GM15510 (cell line): Measurements from ENCODE around the gene MISP3.

Experiments used
- POLR2A ChIP-seq: IDR thresholded peaks from 3 replicates; pipeline ENCODE4 v1.6.1; 2011; ENCODE audit warnings: borderline replicate concordance; ENCODE audit not compliant: insufficient read length; ENCODE audit errors: extremely low read depth

The MISP3 gene

DNA sequence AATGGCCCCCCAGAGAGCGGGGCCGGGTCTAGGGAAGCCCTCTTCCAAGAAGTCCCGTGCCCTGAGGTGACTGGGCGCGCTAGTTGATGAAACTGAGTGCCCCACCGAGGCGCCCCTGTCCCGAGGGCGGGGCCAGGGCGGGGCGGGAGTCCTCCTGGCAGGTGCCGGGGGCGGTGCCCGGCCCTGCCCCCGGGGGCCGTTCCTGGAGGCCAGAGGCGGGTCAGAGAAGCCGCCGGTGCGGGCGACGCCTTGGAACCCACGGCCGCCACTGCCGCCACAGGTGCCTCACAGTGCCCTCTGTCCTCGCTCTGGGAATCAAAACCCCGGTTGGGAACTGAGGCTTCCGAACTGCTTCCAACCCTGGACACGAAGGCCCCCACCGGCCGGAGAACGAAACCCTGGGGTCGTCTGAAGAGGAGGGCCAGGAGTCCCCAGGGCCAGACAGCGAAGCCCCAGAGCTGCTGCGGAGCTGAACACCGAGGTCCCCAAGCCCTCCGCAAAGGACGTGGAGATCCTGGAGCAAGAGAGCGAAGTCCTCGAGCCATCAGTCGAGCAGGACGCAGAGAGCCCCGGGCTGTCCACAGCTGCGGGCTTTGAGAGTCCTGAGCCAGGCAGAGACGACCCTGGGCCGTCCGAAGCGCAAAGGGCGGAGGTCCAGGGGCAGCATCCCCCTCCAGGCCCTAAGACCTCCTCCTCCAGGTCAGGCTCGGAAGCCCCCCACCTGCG, at the start of gene MISP3:
Gene MISP3, plus strand, starts transcription at position 252 of the 726 bp plus-strand sequence. CDS start 524 bp downstream, outside the sequence.
- TF ChIP-seq POLR2A, result no peak

- TF ChIP-seq POLR2A, result no peak
These were observed 49.0 kb upstream of the MISP3 start for GRCh38 chr19:14023404-14024235.

- TF ChIP-seq POLR2A, result no peak
These were observed 44.6 kb upstream of the MISP3 start, which contains the start of gene RLN3 for GRCh38 chr19:14027856-14028450. TSS of gene RLN3 (plus strand) at chr19:14028148. CDS start at chr19:14028205, 57 bp downstream.

- TF ChIP-seq POLR2A, result no peak
These were observed 43.7 kb upstream of the MISP3 start for GRCh38 chr19:14028901-14029300.

DNA sequence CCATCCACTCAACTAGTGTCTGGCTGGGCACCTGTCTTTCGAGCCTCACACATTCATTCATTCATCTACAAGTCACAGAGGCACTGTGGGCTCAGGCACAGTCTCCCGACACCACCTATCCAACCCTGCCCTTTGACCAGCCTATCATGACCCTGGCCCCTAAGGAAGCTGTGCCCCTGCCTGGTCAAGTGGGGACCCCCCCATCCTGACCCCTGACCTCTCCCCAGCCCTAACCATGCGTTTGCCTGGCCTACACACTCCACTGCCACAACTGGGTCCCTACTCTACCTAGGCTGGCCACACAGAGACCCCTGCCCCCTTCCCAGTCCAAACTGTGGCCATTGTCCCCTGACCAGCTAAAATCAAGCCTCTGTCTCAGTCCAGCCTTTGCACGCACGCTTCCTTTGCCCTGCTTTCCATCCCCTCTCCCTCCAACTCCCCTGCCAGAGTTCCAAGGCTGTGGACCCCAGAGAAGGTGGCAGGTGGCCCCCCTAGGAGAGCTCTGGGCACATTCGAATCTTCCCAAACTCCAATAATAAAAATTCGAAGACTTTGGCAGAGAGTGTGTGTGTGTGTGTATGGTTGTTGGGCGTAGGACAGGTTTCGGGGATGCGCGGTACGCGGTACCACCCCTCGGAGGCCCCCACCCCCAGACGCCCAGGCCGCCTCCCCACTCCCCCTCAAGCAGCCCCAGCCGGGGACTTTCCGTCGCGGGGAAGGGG, 41.4 kb upstream of the MISP3 start:
- no peak for TF ChIP-seq POLR2A

- TF ChIP-seq POLR2A, result peak; percentile 58
These were observed 40.7 kb upstream of the MISP3 start, which contains the start of gene IL27RA for GRCh38 chr19:14031719-14032480. TSS of gene IL27RA (plus strand) at chr19:14031762. CDS start at chr19:14031873, 111 bp downstream.

DNA sequence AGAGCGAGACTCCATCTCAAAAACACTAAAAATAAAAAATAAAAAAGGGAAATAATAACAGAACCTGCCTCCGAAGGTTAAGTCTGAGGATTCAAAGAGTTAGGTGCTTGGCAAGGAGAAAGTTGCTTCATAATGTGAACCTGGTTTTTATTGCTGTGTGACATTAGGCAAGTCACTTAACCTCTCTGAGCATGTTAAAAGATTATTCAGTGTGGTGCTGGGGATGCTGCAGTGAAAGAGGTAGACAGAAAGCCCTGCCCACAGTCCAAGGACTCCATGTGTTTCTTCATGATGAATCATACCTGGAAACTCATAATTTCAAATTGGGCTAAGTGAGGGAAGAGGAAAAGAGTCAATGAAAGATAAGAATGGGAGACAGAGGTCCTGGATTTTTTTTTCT, 38.6 kb upstream of the MISP3 start:
- no peak for TF ChIP-seq POLR2A

DNA sequence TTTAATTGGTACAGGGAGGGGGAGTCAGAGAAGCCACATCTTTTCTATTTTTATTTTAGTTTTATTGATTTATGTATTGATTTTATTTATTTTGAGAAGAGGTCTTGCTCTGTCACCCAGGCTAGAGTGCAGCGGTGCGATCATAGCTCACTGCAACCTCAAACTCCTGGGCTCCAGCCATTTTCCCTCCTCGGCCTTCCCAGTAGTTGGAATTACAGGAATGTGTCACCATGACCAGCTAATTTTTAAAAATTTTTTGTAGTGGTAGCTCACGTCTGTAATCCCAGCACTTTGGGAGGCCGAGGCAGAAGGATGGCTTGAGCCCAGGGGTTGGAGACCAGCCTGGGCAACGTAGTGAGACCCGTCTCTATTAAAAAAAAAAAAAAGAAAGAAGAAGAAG, 36.9 kb upstream of the MISP3 start:
- no peak for TF ChIP-seq POLR2A

DNA sequence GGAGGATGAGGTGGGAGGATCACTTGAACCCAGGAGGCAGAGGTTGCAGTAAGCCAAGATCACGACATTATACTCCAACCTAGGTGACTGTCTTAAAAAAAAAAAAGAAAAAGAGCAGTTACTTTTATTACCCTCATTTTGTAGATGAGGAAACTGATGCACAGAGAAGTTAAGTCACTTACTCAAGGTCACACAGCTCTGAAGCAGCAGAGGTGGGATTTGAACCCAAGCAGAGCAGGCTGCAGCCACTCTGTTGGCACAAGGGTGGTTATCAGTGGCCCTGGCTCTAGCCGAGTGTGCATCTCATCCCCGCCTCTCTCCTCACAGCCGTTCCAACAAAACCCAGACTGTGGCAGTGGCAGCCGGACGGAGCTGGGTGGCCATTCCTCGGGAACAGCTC, 33.4 kb upstream of the MISP3 start:
- no peak for TF ChIP-seq POLR2A

DNA sequence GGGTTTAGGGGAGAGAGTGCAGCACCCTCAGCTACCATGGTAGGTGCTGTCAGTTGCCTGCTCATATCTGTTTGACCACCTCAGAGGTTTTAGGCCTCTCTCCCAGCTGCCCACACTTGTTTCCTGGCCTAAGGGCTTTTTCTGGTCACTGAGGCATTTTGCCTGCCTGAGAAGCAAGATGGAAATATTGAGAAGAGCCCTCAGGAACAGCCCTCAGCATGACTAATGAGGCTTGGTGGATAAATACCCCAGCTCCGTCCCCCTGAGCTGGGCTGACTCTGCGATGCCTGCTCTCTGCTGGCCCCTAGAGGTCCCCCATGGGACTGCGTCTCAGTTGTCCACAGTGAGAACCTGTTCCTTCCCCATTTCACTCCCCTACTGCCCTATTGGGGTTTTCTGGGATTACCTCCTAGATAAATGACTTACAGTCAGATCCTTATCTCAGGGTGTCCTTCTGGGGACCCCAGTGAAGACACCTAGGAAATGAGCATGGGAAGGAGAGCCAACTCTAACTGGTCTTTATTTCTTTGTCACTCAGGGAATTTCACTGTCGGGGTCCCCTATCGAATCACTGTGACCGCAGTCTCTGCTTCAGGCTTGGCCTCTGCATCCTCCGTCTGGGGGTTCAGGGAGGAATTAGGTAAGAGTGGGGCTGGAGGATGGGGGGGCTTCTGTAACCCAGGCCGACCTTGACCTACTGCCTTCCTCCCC, 24.0 kb upstream of the MISP3 start:
- TF ChIP-seq POLR2A, result no peak

DNA sequence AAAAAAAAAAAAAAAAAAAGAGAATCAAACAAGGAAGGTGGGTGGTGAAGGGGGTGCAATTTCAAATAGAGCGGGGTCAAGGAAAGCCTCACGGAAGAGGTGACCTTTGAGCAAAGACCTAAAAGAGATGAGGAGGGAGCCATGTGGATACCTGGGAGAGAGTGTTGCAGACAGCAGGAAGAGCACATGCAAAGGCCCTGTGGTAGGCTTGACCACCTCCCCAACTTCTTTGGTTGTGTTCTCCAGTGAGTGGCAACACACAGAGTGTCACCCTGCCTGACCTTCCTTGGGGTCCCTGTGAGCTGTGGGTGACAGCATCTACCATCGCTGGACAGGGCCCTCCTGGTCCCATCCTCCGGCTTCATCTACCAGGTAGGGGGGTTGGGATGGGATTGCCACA, 22.1 kb upstream of the MISP3 start:
- TF ChIP-seq POLR2A, result no peak

DNA sequence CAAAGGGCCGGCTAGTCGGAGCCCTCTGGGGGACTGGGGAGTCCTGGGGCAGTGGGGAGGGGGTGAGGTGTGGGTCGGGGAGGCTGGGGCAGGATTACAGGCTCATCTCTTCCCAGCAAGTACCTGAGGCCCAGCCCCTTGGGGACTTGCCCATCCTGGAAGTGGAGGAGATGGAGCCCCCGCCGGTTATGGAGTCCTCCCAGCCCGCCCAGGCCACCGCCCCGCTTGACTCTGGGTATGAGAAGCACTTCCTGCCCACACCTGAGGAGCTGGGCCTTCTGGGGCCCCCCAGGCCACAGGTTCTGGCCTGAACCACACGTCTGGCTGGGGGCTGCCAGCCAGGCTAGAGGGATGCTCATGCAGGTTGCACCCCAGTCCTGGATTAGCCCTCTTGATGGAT, 20.6 kb upstream of the MISP3 start:
- no peak for TF ChIP-seq POLR2A

DNA sequence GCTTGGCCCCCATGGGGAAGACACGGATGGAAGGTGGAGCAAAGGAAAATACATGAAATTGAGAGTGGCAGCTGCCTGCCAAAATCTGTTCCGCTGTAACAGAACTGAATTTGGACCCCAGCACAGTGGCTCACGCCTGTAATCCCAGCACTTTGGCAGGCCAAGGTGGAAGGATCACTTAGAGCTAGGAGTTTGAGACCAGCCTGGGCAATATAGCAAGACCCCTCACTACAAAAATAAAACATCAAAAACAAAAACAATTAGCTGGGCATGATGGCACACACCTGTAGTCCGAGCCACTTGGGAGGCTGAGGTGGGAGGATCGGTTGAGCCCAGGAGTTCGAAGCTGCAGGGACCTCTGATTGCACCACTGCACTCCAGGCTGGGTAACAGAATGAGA, 20.1 kb upstream of the MISP3 start:
- no peak for TF ChIP-seq POLR2A

DNA sequence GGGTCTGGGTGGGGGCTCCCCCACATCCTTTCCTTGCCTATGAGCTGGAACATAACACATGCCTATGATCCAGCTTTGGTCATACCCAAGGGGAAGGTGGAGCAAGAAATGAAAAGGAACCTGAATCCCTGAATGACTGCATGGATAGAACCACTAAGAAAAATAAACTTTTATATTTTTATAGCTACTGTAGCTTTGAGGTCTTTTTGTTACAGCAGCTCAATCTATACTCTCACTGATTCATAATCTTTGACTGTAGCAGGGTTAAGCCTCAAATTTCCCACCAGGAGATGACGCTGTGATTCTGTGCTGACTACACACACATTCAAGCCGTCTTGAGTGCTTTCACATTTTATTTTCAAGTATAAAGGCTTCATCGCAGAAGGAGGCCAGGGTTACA, 19.6 kb upstream of the MISP3 start:
- no peak for TF ChIP-seq POLR2A

DNA sequence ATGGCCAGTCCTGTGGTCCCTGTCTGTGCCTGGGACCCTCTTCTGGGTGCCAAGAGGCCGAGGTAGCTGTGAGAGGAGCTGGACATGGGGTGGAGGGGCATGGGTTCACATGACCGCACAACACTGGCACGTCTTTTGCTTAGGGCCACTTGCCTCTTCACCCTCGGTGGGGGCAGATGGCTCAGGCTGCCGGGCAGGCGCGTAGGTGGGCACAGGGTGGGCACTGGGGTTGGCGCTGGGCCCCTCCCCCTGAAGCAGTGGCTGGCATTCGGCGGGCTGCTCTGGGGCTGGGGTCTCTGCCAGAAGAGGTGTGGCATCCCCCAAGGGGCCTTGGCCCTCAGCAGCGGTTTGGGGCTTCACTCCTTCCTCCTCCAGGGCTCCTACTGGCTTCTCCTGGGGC, 19.1 kb upstream of the MISP3 start:
- no peak for TF ChIP-seq POLR2A
